DND-41 (cell line): Measurements from ENCODE around the gene RCBTB2.

ENCODE experiments used
- CTCF ChIP-seq: IDR thresholded peaks from 2 replicates; pipeline ENCODE4 v1.5.1; 2012; ENCODE audit warnings: borderline replicate concordance, low read length, moderate library complexity, mild to moderate bottlenecking; ENCODE audit not compliant: poor library complexity, severe bottlenecking; ENCODE audit errors: extremely low read depth
- EZH2 ChIP-seq: IDR thresholded peaks from 3 replicates; pipeline ENCODE4 v1.6.1; 2012; ENCODE audit warnings: borderline replicate concordance, low read depth, mild to moderate bottlenecking, moderate library complexity, low read length, inconsistent platforms; ENCODE audit not compliant: severe bottlenecking

DNA sequence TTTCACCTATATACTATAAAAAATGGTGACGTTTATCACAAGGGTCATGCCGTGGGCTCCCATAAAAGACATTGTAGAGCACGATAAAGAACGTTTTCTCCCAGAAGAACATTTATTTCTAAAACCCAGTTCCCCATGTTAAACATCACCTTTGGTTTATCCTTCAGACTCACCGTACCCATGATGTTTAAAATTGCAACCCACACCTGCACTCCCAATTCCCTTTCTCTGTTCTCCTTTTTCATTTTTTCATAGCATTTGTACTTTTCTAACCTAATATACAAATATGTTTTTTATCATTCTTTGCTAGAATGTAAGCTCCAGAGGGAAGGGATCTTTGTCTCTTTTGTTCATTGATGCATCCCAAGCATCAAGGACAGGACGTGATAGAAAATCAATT lies 2.0 kb downstream of the RCBTB2 start:
- TF ChIP-seq CTCF (no peak), EZH2 (no peak)
